ENCODE results near the gene LEMD3. TPM values are rescaled to one million over a fixed set of nuclear protein-coding genes. Genes with fewer than 3 reads are reported as not detected.

Gene LEMD3
- polyA plus RNA-seq, 2 of the 4 experiments (the other 2 are of a cell fraction), result 12.3 to 17.8 TPM

DNA sequence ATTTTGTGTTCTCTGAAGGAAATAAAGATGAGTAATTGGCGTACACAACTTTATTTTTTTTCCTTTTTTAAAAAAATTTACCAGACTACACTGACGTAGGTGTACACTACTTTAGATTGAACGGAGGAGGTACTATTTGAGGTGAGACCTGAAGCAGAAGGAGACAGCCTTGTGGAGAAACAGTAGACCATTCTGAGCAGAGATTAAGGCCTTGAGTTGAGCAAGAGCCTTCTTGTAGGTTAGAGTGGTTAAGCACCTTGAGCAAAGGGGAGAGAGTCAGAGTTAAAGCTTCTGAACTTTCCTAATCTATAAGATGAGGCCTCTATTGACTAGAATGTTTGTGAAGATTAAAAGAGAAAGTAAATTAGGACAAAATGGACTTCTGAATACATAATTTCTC, 2.5 kb downstream of the LEMD3 start:
- CTCF ChIA-PET, result interaction anchor here (1.0 to 1.8 kb wide), 2 partner anchors 49 to 376 kb away, joined by 3 to 4 read pairs; no protein-coding TSS in a partner anchor
- no peaks in the 10 kb centered on the region for H3K9me3 ChIP-seq
- POLR2A ChIA-PET, result no interaction called here
- FAIRE-seq (no peak), DNase-seq (ENCODE audit: low read depth in 1 of 2, low spot score in 1 of 2) (no peak), ATAC-seq (no peak)
- WGBS (ENCODE audit: missing lambda C conversion rate), result 86% methylated on average over 3 of the region's 3 CpGs
- no peak overlapping the region for H3K4me3 ChIP-seq
- TF ChIP-seq MYC (IDR thresholded peaks at IDR 0.05; ENCODE audit: borderline replicate concordance, low read length), result no peak
- no peak for TF ChIP-seq ZFP36 (IDR thresholded peaks at IDR 0.05; ENCODE audit: borderline replicate concordance, partially characterized antibody)
- no peak for TF ChIP-seq CBX8 (IDR thresholded peaks at IDR 0.05)
- TF ChIP-seq POLR2AphosphoS2 (conservative IDR thresholded peaks at IDR 0.05; ENCODE audit: low read length), result no peak
- TF ChIP-seq, protein P1, sequence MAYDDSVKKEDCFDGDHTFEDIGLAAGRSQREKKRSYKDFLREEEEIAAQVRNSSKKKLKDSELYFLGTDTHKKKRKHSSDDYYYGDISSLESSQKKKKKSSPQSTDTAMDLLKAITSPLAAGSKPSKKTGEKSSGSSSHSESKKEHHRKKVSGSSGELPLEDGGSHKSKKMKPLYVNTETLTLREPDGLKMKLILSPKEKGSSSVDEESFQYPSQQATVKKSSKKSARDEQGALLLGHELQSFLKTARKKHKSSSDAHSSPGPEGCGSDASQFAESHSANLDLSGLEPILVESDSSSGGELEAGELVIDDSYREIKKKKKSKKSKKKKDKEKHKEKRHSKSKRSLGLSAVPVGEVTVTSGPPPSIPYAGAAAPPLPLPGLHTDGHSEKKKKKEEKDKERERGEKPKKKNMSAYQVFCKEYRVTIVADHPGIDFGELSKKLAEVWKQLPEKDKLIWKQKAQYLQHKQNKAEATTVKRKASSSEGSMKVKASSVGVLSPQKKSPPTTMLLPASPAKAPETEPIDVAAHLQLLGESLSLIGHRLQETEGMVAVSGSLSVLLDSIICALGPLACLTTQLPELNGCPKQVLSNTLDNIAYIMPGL (CRISPR knock-in tag; IDR thresholded peaks at IDR 0.05; ENCODE audit: borderline replicate concordance), result no peak
- TF ChIP-seq CHD2 (IDR thresholded peaks at IDR 0.05; ENCODE audit: low read length, partially characterized antibody), result no peak
- TF ChIP-seq FOSB (CRISPR knock-in tag; IDR thresholded peaks at IDR 0.05), result no peak
- TF ChIP-seq KDM1A (IDR thresholded peaks at IDR 0.05; ENCODE audit: low read depth), result no peak
- no peak for TF ChIP-seq KDM5A (IDR thresholded peaks at IDR 0.05)
- TF ChIP-seq FOXS1 (CRISPR knock-in tag; IDR thresholded peaks at IDR 0.05), result no peak
- no peak for TF ChIP-seq JUN (IDR thresholded peaks at IDR 0.05)
- H3K27ac ChIP-seq, result no peak overlapping the region
- peak overlapping the region; percentile 84 for H3K4me2 ChIP-seq
- H3K4me1 ChIP-seq, result peaks cover 26% of the 10 kb centered on the region

DNA sequence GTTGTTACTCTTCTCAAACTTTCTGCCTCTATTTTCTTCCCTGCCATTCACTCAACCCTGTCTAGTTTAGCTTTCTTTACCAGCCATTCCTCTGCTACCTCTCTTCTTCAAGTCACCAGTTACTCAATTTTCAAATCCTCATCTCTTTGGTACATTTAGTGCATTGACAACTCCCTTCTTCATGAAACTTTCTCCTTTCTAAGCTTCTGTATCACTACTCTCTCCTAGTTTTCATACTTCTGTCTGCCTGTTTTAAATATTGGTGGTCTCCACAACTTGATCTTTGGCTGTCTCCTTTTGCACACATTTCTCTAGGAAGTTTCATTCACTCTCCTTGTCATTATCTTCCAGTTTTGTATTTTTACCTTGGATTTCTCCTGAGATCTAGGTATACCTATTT, 6.0 kb downstream of the LEMD3 start:
- Histone ChIP-seq H3K4me1 (peaks cover 26% of the 10 kb centered on the region), H3K27ac (no peak overlapping the region), H3K4me3 (no peak overlapping the region), H3K4me2 (no peak overlapping the region), H3K9me3 (no peaks in the 10 kb centered on the region)
- CTCF ChIA-PET, result no interaction called here
- FAIRE-seq (no peak), DNase-seq (ENCODE audit: low read depth in 1 of 2, low spot score in 1 of 2) (no peak), ATAC-seq (no peak)
- POLR2A ChIA-PET, result interaction anchor here (0.5 kb wide), 1 partner anchor 48 kb away, joined by 3 read pairs; no protein-coding TSS in a partner anchor
- no peak for TF ChIP-seq PHF8 (IDR thresholded peaks at IDR 0.05; ENCODE audit: borderline replicate concordance, low read depth)
- TF ChIP-seq TP53 (CRISPR knock-in tag; IDR thresholded peaks at IDR 0.05), result no peak
- TF ChIP-seq MYC (IDR thresholded peaks at IDR 0.05; ENCODE audit: borderline replicate concordance, low read length), result no peak
- TF ChIP-seq, protein P2, sequence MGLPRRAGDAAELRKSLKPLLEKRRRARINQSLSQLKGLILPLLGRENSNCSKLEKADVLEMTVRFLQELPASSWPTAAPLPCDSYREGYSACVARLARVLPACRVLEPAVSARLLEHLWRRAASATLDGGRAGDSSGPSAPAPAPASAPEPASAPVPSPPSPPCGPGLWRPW (IDR thresholded peaks at IDR 0.05), result no peak
- TF ChIP-seq, protein P3, sequence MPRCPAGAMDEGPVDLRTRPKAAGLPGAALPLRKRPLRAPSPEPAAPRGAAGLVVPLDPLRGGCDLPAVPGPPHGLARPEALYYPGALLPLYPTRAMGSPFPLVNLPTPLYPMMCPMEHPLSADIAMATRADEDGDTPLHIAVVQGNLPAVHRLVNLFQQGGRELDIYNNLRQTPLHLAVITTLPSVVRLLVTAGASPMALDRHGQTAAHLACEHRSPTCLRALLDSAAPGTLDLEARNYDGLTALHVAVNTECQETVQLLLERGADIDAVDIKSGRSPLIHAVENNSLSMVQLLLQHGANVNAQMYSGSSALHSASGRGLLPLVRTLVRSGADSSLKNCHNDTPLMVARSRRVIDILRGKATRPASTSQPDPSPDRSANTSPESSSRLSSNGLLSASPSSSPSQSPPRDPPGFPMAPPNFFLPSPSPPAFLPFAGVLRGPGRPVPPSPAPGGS (IDR thresholded peaks at IDR 0.05), result no peak
- no peak for TF ChIP-seq ZNF302 (CRISPR knock-in tag; IDR thresholded peaks at IDR 0.05)
- TF ChIP-seq POLR2AphosphoS2 (conservative IDR thresholded peaks at IDR 0.05; ENCODE audit: low read length), result no peak
- TF ChIP-seq, protein P4, sequence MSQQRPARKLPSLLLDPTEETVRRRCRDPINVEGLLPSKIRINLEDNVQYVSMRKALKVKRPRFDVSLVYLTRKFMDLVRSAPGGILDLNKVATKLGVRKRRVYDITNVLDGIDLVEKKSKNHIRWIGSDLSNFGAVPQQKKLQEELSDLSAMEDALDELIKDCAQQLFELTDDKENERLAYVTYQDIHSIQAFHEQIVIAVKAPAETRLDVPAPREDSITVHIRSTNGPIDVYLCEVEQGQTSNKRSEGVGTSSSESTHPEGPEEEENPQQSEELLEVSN (IDR thresholded peaks at IDR 0.05; ENCODE audit: borderline replicate concordance, low read depth), result no peak

DNA sequence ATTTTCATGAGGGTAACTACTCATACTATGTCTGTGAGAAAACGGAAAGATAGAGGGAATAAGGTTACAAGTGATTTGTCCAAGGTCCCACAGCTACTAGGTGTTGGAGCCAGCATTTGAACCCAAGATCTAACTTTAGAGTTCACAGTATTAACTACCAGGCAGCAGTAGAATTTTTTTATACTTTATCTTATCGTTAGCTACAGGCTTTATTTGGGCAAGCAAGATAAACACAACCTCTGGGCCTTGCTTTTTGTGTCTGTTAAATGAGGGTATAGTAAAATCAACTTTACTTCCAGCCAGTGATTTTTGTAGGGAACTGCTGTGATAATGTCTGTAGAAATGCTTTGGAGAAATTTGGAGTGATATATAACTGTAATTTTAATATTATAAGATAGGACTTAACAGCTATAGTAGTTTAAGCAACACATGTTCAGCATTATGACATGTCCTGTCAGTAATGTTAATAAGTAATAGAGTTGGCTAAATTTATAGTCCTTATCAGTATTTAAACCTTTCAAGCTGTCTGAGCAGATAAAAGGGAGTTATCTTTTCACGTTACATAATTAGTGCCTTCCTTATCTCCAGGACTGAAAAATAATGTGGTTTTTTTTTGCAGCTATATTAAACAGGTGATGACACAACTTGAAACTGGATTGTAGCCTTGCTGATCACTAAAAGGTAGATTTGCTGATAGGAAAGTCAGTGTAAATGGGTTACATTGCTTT, 12.8 kb downstream of the LEMD3 start:
- Histone ChIP-seq H3K4me2 (no peak overlapping the region), H3K4me1 (peaks cover 8% of the 10 kb centered on the region; the same call in 2 of the 3 replicates), H3K4me3 (no peak overlapping the region), H3K9me3 (no peaks in the 10 kb centered on the region), H3K27ac (no peak overlapping the region)
- DNase-seq (ENCODE audit: low read depth in 1 of 2, low spot score in 1 of 2), result no peak
- ChIA-PET CTCF (interaction anchor here (0.7 kb wide), 1 partner anchor 326 kb away, joined by 3 read pairs; no protein-coding TSS in a partner anchor), POLR2A (interaction anchor here (1.4 kb wide), 1 partner anchor 13 kb away, joined by 3 read pairs; the partner anchor contains the start of gene LEMD3)
- TF ChIP-seq HEYL (CRISPR knock-in tag; IDR thresholded peaks at IDR 0.05) (no peak), CHD2 (IDR thresholded peaks at IDR 0.05; ENCODE audit: low read length, partially characterized antibody) (no peak), POLR2AphosphoS2 (conservative IDR thresholded peaks at IDR 0.05; ENCODE audit: low read length) (no peak), ESRRA (IDR thresholded peaks at IDR 0.05; ENCODE audit: borderline replicate concordance, low read length) (no peak), CBX2 (IDR thresholded peaks at IDR 0.05; ENCODE audit: borderline replicate concordance, low read depth) (no peak), ZFP36 (IDR thresholded peaks at IDR 0.05; ENCODE audit: borderline replicate concordance, partially characterized antibody) (no peak), JUN (IDR thresholded peaks at IDR 0.05) (no peak), TP53 (CRISPR knock-in tag; IDR thresholded peaks at IDR 0.05) (no peak)
- TF ChIP-seq, protein P2 (IDR thresholded peaks at IDR 0.05), result no peak
- 77% methylated on average over 3 of the region's 3 CpGs for WGBS (ENCODE audit: missing lambda C conversion rate)
- no peak for ATAC-seq
- no peak for FAIRE-seq

All from A549 (cell line).